H7 (cell line): ENCODE results near the gene HTN3. TPM values are rescaled to one million over a fixed set of nuclear protein-coding genes. Genes with fewer than 3 reads are reported as not detected.
"Not testable (repeated sequence)": the region's sequence is repeated elsewhere in the genome, so short reads cannot be mapped to it uniquely, and the experiment has no call there.

Source experiments
- DNase-seq: peaks from one replicate; pipeline ENCODE4 v3.0.0; 2012
- H3K27me3 ChIP-seq: 2 replicates; pipeline ENCODE4 v1.6.0; 2011; ENCODE audit warnings: mild to moderate bottlenecking, low read length; ENCODE audit not compliant: control insufficient read depth, insufficient read depth
- H3K36me3 ChIP-seq: replicated peaks from 2 replicates; pipeline ENCODE4 v1.5.1; 2011; ENCODE audit warnings: low read length; ENCODE audit not compliant: control insufficient read depth, insufficient read depth
- H3K4me3 ChIP-seq: 2 replicates; pipeline ENCODE4 v1.5.1; 2011; ENCODE audit warnings: low read depth, mild to moderate bottlenecking, control low read depth, low read length, moderate library complexity; ENCODE audit not compliant: insufficient read depth
- total RNA-seq: library from RNA; depleted of rRNA; stranded (reverse); fragments of >200 nt; shearing (Covaris generic); gene quantifications from 2 replicates; pipeline ENCODE4 v1.2.3, GENCODE V29; 2014; rRNA removed

The HTN3 gene
- total RNA-seq: not detected in 2 replicates

DNA sequence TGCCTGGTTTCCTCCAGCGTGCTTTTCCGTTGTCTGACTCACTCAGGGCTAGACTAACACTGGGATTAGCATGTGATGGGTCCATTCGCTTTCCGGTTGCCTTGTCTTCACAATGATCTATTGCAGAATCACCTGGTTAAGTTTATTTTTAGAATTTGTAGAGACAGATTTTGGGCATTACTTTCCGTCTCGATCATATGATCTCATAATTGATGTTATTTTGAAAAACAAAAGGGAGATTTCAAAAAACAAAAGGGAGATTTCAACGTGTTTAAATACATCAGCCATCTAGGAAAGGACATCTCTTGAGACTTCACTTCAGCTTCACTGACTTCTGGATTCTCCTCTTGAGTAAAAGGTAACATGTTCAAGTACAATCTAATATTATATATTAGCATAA is at the start of gene HTN3:
Gene HTN3 (plus strand): TSS at position 301 of the 400 bp plus-strand sequence. CDS start 2,282 bp downstream, outside the sequence.
- not testable (repeated sequence) for H3K27me3 ChIP-seq, H3K36me3 ChIP-seq, H3K4me3 ChIP-seq, DNase-seq

DNA sequence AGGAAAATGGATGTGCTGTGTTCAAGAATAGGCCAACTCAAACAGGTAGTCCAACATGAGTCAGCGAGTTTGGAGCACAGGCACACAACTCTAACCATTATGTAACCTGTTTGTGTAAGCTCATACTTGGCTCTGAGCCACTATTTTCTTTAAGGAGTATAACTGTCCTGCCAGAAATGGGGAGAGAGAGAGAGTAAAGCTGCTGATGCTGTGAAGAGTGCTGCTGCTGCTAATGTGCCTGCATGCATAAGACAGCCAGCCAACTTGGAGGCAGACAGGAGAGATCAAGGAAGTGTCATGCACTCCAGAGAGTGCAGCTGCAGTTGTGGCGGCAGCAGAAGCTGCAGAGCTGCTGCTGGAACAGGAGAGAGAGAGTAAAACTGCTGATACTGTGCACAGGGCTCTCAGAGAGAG is 44.2 kb upstream of the HTN3 start:
- no peaks in the 10 kb centered on the region for H3K36me3 ChIP-seq
- H3K4me3 ChIP-seq: no peak overlapping the region
- DNase-seq: no peak
- H3K27me3 ChIP-seq: no peaks in the 10 kb centered on the region

DNA sequence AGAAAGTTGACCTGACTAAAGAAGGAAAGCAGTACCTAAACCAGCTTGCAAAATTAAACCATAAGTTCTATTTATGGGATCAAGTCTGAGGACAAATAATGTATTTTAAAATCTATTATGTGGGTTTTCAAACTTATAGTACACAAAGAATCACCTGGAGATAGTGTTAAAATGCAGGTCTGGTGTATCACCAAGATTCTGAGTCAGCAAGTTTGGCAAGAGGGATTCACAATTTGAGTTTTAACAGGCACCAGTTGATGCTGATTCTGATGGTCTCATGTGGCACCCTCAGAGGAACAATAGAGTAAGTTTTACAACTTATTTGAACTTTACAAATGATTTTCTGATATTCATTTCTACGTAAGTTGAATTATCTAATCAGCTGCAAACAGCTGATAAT is 41.6 kb upstream of the HTN3 start:
- H3K27me3 ChIP-seq: no peaks in the 10 kb centered on the region
- H3K4me3 ChIP-seq: no peak overlapping the region
- DNase-seq: no peak
- no peaks in the 10 kb centered on the region for H3K36me3 ChIP-seq

DNA sequence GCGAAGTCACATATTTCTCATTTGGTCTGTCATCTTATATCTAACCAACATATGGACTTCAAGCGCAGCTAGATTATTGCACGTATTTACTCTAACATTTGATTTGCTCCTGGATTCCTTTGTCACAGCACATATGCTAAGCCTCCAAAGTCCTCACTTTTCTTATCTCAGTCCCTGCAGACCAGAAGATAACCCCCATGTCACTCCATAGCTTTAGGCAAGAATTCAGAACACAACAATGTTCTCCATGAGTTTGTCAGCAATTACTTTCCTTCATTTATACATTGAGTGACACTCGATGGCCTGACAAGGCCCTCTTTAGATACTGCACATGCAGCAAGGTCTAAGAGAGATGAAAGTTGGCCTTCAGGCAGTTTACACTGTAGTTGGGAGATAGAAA is 37.2 kb upstream of the HTN3 start:
- Histone ChIP-seq H3K4me3 (no peak overlapping the region), H3K36me3 (no peaks in the 10 kb centered on the region), H3K27me3 (no peaks in the 10 kb centered on the region)
- DNase-seq: no peak

DNA sequence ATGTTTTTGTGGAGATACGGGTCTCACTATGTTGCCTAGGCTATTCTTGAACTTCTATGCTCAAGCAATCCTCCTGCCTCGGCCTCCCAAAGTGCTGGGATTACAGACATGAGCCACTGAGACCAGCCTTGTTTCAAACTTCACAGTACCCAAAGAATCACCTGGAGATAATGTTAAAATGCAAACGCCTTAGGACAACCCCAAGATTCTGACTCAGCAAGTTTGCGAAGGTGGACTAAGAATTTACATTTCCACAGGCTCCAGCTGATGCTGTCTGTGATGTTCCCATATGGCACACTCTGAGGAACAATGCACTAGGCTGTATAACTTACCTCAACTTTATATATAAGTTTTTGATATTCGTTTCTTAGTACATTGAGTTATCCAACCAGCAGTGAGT is 33.5 kb upstream of the HTN3 start:
- Histone ChIP-seq H3K27me3 (no peaks in the 10 kb centered on the region), H3K36me3 (no peaks in the 10 kb centered on the region), H3K4me3 (no peak overlapping the region)
- no peak for DNase-seq

DNA sequence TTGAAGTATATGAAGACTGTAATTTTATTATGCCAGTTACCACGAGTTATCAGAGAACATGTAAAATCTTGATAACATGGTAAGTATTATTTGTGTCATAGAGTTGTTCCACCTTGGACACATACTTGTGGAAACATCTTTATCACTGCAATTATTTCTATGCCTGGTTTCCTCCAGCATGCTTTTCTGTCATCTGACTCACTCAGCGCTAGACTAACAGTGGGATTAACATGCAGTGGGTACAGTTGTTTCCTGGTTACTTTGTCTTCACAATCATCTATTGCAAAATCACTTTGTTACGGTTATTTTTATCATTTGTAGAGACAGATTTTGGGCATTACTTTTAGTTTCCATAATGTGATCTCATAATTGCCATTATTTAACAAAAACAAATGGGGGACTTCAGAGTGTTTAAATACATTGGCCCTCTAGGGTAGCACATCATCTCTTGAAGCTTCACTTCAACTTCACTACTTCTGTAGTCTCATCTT is 32.7 kb upstream of the HTN3 start, which contains the start of gene STATH:
Gene STATH (plus strand): TSS at position 441 of the 491 bp plus-strand sequence. CDS start 2,472 bp downstream, outside the sequence.
- Histone ChIP-seq H3K36me3 (no peaks in the 10 kb centered on the region), H3K4me3 (no peak within 1 kb of the TSS), H3K27me3 (no peaks in the 10 kb centered on the region)
- no peak for DNase-seq

DNA sequence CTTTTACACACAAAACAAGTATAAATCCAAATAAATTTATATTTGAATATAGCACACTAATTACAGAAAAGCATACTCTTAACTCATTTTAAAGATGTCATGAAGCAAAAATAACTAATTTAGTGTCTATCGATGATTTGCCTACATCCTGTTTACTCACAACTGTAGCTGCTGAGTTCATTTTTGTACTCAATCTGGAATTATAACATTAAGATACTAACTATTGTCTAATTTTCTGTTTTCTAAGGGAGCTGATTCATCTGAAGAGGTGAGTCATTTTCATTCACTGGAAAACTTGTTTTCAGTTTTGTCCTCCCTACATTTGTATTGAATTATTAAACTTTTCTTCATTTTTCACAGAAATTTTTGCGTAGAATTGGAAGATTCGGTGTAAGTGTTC is 28.8 kb upstream of the HTN3 start:
- Histone ChIP-seq H3K36me3 (no peaks in the 10 kb centered on the region), H3K4me3 (no peak overlapping the region), H3K27me3 (no peaks in the 10 kb centered on the region)
- DNase-seq: no peak

DNA sequence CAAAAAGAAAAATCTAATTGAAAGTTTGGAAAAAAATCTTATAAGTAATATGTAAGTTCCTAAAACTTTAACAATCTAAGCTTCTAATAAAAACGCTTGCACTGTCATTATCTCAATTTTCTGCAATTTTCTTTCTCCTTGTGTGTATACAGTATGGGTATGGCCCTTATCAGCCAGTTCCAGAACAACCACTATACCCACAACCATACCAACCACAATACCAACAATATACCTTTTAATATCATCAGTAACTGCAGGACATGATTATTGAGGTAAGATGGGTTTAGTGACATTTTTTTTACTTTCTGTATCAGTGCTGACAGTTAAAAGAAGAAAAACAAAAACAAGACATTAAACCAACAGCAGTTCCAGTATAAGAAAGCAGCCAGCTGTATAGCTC is 27.5 kb upstream of the HTN3 start:
- Histone ChIP-seq H3K4me3 (no peak overlapping the region), H3K36me3 (no peaks in the 10 kb centered on the region), H3K27me3 (no peaks in the 10 kb centered on the region)
- DNase-seq: no peak

DNA sequence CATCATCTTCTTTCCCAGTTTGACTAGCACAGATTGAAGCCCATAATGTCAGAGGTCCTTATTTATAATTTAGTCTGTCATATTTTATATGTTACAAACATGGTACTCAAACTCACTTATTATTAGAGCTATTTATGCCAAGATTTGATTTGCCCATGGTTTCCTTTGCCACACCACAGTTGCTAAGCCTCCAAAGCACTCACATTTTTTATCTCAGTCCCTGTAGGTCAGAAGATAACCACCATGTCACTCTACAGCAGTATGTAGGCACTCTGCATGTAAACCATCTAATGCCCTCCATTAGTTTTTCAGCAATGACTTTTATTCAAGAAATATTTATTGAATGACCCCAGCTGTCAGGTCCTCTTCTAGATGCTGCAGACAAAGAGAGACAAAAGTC is 25.8 kb upstream of the HTN3 start:
- no peak for DNase-seq
- Histone ChIP-seq H3K36me3 (no peaks in the 10 kb centered on the region), H3K4me3 (no peak overlapping the region), H3K27me3 (no peaks in the 10 kb centered on the region)

DNA sequence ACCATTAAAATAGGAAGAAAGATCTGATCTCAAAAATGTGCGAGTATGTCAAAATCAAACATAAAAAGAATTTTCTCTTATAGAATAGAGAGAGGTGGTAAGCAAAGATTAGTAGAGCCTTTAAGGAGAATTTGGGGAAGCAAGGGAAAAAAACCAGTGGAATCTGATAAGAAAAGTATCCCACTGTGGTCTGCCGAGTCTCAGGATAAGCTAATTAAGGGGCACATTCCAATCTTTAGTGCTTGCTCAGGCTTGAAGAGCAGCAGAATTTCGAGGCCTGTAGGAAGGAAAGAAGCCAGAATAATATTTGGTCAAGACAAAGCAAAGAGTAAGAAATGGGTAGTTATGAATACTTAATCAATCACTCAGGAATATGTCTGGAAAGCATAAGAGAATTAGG is 19.5 kb upstream of the HTN3 start:
- Histone ChIP-seq H3K27me3 (no peaks in the 10 kb centered on the region), H3K36me3 (no peaks in the 10 kb centered on the region), H3K4me3 (no peak overlapping the region)
- no peak for DNase-seq

DNA sequence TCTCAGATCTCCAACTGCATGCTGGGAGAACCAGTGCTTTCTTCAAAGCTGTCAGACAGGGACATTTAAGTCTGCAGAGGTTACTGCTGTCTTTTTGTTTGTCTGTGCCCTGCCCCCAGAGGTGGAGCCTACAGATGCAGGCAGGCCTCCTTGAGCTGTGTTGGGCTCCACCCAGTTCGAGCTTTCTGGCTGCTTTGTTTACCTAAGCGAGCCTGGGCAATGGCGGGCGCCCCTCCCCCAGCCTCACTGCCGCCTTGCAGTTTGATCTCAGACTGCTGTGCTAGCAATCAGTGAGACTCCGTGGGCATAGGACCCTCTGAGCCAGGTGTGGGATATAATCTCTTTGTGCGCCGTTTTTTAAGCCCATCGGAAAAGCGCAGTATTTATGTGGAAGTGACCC is 9.3 kb upstream of the HTN3 start:
- H3K36me3 ChIP-seq, H3K4me3 ChIP-seq, DNase-seq, H3K27me3 ChIP-seq: not testable (repeated sequence)

DNA sequence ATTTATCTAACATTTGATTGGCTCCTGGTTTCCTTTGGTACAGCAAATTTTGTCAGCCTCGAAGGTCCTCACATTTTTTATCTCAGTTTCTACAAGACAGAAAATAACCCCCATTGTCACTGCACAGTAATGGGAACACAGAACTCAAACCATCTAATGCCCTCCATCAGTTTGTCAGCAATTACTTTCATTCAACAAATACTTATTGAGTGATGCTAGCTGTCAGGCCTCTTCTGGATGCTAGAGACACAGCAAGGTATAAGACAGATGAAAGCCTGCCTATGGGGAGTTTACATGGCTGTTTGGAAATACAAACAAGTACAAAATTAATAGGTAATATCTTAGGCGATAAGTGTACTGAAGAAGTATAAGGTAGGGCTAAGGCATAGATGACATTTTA is 5.0 kb upstream of the HTN3 start:
- Histone ChIP-seq H3K36me3 (no peaks in the 10 kb centered on the region), H3K4me3 (no peak overlapping the region), H3K27me3 (no peaks in the 10 kb centered on the region)
- DNase-seq: no peak

DNA sequence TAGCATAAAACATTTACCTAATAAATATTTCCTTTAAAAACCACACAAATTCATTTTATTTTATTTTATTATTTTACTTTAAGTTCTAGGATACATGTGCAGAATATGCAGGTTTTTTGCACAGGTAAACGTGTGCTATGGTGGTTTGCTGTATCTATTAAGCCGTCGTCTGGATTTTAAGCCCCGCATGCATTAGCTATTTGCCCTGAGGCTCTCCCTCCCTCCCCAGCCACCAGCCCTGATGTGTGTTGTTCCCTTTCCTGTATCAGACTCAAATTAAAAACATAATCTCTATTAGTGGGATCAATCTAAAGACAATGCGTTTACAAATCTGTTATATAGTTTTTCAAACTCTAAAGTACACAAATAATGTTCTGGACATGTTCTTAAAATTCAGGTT is 1.2 kb upstream of the HTN3 start:
- no peak for DNase-seq
- Histone ChIP-seq H3K27me3 (no peaks in the 10 kb centered on the region), H3K36me3 (no peaks in the 10 kb centered on the region), H3K4me3 (no peak overlapping the region)

DNA sequence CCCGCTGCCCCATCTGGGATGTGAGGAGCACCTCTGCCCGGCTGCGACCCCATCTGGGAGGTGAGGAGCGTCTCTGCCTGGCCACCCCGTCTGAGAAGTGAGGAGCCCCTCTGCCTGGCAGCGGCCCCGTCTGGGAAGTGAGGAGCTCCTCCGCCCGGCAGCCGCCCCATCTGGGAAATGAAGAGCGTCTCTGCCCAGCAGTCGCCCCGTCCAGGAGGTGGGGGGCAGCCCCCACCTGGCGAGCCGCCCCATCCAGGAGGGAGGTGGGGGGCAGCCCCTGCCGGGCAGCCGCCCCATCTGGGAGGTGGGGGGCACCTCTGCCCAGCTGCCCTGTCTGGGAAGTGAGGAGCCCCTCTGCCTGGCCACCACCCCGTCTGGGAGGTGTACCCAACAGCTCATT is 9.3 kb downstream of the HTN3 start:
- H3K4me3 ChIP-seq, H3K36me3 ChIP-seq, H3K27me3 ChIP-seq, DNase-seq: not testable (repeated sequence)

DNA sequence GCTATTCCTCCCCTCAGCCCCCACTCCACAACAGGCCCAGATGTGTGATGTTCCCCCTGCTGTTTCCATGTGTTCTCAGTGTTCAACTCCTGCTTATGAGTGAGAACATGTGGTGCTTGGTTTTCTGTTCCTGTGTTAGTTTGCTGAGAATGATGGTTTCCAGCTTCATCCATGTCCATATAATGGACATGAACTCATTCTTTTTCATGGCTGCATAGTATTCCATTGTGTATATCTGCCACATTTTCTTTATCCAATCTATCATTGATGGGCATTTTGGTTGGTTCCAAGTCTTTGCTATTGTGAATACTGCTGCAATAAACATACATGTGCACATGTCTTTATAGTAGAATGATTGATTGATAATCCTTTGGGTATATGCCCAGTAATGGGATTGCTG is 11.7 kb downstream of the HTN3 start:
- H3K4me3 ChIP-seq, H3K36me3 ChIP-seq, DNase-seq, H3K27me3 ChIP-seq: not testable (repeated sequence)

DNA sequence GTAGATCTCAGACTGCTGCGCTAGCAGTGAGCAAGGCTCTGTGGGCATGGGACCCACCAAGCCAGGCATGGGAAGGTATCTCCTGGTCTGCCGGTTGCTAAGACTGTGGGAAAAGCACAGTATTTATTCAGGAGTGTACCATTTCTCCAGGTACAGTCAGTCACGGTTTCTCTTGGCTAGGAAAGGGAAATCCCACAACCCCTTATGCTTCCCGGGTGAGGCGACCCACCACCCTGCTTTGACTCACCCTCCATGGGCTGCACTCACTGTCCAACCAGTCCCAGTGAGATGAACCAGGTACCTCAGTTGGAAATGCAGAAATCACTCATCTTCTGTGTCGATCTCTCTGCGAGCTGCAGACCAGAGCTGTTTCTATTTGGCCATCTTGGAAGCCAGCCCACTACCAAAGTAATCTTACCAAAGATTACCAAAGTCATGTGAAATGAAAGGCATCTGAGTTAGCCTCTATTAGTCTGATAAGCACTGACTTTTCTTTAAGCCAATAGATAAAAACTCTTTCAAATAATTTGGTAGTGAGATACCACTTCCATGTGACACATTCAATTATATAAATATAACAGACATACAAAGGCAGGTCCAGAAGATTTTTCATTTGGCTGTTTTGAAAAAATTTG is 13.5 kb downstream of the HTN3 start:
- H3K36me3 ChIP-seq: no peaks in the 10 kb centered on the region

More for the DNA sequence above, 13.5 kb downstream of the HTN3 start:
- DNase-seq: no peak
- H3K27me3 ChIP-seq: no peaks in the 10 kb centered on the region
- no peak overlapping the region for H3K4me3 ChIP-seq
